Hepatocyte (in vitro differentiated cells): ENCODE data around the gene MIF.

Source experiments
- EZH2 ChIP-seq: fragments of 200-600 bp; sonication (generic); IDR thresholded peaks from 2 replicates; pipeline ENCODE4 v1.6.1; 2016; ENCODE audit warnings: antibody characterized with exemption, mild to moderate bottlenecking, borderline replicate concordance
- EZH2phosphoT487 ChIP-seq: fragments of 200-600 bp; sonication (generic); IDR thresholded peaks from one replicate; pipeline ENCODE4 v1.6.1; 2018; ENCODE audit warnings: antibody characterized with exemption, mild to moderate bottlenecking, low read depth, moderate library complexity; ENCODE audit not compliant: unreplicated experiment, severe bottlenecking
- TF ChIP-seq, protein P1 (sequence below): fragments of 200-600 bp; sonication (generic); IDR thresholded peaks from 2 replicates; pipeline ENCODE4 v1.5.1; 2016; ENCODE audit warnings: antibody characterized with exemption, mild to moderate bottlenecking; ENCODE audit not compliant: poor library complexity

DNA sequence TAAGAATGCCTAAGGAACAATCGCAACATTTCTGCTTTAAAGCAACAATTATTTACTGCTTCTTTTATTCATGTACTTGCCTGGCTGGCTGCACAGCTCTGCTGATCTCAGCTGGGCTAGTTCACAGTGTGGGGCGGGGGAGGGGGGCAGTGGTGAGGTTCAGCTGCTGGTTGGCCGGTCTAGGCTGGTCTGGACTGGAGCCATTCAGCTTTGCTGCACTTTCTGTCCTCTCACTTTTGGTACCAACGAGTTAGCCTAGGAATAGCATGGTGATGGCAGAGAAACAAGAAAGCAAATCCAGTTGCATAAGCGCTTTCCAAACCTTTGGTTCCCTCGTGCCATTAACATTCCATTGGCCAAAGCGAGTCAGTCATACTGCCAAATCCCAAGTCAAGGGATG is 16.0 kb upstream of the MIF start:
- TF ChIP-seq, protein P1, sequence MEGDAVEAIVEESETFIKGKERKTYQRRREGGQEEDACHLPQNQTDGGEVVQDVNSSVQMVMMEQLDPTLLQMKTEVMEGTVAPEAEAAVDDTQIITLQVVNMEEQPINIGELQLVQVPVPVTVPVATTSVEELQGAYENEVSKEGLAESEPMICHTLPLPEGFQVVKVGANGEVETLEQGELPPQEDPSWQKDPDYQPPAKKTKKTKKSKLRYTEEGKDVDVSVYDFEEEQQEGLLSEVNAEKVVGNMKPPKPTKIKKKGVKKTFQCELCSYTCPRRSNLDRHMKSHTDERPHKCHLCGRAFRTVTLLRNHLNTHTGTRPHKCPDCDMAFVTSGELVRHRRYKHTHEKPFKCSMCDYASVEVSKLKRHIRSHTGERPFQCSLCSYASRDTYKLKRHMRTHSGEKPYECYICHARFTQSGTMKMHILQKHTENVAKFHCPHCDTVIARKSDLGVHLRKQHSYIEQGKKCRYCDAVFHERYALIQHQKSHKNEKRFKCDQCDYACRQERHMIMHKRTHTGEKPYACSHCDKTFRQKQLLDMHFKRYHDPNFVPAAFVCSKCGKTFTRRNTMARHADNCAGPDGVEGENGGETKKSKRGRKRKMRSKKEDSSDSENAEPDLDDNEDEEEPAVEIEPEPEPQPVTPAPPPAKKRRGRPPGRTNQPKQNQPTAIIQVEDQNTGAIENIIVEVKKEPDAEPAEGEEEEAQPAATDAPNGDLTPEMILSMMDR = no peak
- no peak for TF ChIP-seq EZH2
- no peak for TF ChIP-seq EZH2phosphoT487
